Left renal cortex interstitium (tissue), 4 donors: Measurements from ENCODE around the gene RSPO4. TPM values are rescaled to one million over a fixed set of nuclear protein-coding genes. Genes with fewer than 3 reads are reported as not detected.

Source experiments
- DNase-seq, 4 donors: peaks; one replicate each; pipeline ENCODE4 v3.0.0-alpha.2; 2013; ENCODE audit warnings: low read depth in 4 of 4, low spot score in 2 of 4, missing footprints in 1 of 4
- polyA plus RNA-seq, 4 donors: library from polyadenylated mRNA; unstranded; fragments of 120-200 nt; gene quantifications; one replicate each; pipeline ENCODE4 v1.2.1, GENCODE V29; 2013; ENCODE audit not compliant: insufficient read length in 4 of 4

RSPO4 gene
- polyA plus RNA-seq, 4 donors, result 0.93 to 2.6 (median 1.7) TPM

DNA sequence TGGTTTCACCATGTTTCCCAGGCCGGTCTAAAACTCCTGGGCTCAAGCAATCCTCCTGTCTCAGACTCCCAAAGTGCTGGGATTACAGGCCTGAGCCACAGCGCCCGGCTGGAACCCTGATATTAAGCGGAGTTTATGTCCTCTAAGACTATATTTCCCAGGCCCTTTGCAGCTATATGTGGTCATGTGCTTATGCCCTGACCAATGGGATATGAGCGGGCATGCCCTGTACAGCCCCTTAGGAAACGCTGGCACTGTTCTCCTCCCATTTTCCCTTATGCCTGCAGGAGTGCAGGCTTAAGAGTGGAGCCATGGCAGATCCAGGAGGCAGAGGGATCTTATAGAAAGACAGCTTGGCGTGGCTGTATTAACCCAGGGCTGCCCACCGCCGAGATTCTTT lies 29.9 kb downstream of the RSPO4 start:
- DNase-seq, result no peak

DNA sequence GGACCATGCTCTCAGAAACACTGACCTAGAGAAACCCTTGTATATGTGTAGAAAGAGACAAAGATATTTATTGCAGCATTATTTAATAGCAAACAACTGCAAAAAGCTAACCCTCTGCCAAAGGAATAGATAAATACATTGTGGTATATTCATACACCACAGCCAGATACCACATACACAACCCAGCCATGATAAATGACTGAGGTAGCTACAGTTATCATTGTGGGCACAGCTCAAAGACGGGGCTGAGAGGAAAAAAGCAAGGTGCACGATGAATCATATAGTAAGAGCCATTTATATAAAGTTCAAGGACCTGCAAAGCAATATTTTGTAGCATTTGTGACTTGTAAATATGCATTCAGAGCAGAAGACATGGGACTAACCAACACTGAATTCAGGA lies 30.8 kb downstream of the RSPO4 start:
- DNase-seq, result no peak

DNA sequence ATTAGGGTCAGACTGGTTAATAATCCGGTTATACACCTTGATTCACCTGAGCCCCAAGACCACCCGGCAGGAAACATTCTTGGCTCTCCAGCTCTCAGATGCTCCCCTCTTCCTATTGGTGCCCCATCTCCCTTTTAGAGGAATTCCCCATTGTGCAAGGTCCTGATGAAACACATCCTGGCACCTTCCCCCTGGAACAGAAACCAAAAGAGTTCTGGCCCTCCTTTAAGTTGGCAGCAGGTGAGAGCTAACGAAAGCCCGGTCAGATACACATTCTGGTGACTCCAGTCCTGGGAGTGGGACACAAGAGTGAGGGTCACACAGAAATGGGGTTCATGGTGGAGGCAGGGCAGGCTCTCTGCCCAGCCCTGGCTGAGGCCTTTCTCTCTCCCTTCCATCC lies 32.2 kb downstream of the RSPO4 start:
- DNase-seq, result no peak

DNA sequence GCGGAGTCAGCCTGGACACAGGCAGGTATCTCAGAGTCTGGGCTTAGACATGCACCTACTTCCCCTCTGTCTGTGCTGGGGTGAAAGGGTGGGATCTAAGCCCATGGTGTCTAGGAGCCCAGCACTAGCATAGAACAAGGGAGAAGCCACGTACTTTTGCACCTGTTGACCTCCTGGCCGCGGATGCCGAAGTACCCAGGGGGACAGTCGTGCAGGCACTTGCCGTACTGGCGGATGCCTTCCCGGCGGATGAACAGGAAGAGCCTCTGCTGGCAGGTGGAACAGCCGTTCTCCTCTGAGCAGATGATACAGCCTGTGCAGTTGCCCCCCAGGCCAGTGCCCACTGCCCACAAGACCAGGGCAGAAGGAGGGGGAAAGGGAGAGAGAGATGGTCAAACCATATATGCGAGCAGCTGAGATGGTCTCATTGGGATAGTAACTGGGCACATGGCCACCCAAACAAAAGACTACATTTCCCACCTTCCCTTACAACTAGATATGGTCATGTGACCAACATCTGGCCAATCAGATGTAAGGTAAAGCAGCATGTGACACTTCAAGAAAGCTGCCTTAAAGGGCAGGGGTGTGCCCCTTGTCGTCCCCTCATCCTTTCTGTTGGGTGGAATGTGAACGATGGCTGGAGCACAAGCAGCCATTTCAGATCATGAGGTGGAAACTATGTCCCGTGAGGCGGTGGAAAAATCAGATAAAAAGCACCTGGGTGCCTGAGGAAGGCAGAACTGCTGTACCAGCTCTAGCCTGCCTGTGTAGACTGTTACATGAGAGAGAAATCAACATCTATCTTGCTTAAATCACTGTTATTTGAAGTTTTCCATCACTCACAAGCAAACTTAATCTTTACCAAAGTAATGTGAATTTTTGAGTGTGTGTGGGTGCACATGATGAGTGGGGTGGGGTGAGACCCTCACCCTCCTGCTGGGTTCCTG lies 34.0 kb downstream of the RSPO4 start:
- DNase-seq, result no peak

DNA sequence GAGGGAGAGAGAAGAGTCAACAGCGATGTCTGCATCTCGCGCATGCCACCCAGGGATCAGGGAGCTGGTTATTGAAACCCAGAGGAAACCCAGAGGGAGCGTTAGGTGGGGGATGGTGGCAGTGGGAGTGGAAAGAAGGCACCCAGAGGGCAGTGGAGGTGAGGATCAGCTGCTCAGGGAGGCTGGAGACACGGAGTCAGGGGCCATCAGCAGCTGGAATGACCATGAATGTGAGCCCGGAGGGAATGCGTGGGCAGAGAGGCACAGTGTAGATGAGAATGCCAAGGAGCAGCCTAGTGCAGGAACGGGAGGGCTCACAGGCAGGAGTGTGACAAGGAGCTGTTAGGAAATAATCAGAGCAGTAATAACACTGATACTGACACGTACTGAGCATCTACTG lies 36.2 kb downstream of the RSPO4 start:
- peak in 2 of 4 donors; percentile 18 to 23 for DNase-seq

DNA sequence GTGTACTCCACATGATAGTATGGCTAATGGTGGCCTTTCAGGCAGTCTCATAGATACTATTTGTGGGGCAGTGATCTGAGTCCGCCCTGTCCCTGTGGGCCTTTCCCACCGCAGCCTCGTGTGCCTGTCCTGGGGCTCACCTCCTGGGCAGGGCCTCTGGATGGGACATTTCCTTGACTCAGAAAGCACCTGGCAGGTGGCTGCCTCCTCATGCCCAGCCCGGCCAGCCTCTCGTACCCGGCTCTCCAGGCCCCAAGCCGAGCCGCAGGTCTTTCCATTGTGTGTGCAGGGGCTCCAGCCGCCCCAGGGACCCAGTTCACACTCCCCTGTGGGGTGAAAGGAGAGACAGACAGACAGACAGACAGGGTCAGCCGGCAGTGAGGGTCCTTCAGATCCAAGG lies 38.3 kb downstream of the RSPO4 start:
- no peak for DNase-seq

DNA sequence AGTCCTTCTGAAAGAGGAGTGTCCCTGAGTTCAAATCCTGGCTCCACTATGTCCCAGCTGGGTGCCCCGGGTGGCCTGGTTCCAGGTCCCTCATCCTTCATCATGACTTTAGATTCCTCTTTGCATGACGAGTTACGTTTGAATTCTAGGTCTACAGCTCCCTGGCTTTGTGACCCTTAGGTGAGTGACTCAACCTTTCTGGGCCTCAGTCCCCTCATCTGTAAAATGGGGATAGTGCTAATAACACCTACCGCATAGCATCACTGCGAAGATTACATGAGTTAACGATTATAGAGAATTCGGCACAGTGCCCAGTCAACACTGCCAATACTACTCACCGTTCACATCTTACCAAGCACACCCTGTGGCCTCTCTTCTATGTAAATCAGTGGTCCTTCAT lies 39.4 kb downstream of the RSPO4 start:
- no peak for DNase-seq

DNA sequence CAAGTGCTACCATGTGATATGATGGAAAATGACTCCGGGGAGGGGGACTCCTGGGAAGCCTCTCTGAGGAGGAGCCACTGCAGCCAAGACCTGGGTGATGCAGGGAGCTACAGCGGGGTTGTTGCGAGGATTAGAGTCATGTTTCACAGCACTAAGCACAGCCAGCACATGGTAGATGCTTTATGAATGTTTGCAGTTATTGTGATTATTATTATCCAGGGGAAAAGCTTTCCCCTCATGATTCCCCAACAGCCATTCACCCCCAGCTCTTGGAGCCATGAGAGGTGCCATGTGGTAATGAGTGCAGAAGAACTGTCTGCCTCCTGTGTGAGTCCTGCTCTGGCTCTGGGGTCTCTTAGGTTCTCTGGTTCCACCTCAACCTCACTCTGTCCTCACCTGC lies 39.9 kb downstream of the RSPO4 start:
- DNase-seq, result no peak

DNA sequence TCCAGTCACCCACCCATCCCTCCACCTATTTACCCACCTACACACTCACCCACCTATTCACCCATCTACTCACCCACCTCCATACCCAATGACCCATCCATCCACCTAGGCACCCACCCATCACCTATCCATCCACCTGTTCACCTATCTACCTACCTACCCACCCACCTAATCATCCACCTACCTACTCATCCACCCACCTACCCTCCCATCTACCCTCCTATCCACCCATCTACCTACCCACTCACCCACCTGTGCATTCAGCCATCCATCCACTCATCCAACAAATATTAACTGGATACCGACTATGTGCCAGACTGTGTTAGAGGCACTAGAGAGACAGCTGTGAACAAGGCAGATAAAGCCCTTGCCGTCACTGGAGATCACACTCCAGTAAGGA lies 40.3 kb downstream of the RSPO4 start:
- no peak for DNase-seq

DNA sequence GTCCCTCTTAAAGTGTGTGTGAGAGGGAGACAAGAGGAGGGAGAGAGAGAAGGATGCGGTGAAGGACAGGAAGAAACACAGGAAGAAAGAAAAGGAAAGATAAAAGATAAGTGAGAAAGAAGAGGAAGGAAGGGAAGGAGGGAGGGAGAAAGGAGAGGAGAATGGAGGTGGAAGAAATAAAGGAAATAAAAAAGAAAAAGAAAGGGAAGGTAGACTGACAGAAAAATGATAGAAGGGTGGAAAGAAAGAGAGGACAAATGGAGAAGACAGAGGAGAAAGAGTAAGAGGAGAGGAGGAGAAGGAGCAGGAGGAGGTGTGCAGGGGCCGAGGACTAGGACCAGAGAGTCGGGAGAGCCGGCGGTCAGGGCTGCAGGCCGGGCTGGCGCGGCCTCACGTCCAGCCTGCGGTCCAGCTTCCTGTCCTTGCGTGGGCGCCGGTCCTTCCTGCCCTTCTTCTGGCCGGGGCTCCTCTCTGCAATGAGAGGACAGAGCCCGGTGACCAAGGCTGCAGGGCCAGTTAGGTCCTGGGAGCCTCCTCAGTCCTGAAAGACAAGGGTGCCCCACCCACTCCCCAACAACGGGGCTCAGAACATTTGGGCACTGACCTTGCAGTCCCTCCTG lies 42.0 kb downstream of the RSPO4 start:
- no peak for DNase-seq

DNA sequence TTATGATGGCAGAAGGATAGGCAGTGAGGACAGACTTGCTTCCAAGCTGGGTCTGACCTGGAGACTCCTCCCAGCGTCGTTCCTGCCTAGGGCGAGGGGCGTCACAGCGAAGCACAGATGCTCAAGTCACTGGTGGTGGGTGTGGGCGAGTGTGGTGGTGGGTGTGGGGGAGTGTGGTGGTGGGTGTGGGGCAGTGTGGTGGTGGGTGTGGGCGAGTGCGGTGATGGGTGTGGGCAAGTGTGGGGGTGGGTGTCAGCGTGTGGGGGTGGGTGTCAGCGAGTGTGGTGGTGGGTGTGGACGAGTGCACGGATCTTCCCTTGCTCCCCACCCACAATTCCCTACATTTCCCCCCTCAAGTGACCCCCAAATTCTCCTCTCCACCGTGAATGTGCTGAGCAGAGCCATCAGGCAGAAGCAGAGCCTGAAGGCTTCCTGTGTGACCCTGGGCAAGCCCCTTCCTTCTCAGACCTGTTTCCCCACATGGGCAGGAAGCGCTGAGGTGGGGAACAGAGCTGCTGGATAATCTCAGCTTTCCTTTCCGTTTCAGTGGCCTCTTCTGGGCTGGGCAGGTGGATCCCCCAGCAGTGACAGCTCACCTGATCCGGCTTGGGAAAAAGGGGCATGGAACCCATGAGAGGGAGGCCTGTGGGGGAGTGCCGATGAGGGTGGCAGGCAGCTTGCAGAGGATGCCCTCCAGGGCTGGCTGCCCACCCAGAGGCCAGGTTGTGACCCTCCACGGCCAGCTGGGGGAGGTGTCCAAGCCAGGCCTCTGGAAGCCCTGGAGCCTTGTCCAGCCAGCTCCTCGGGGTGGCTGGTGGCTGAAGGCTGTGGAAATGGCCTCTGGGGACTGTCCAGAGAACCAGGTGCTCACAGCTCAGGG lies 42.9 kb downstream of the RSPO4 start:
- no peak for DNase-seq

DNA sequence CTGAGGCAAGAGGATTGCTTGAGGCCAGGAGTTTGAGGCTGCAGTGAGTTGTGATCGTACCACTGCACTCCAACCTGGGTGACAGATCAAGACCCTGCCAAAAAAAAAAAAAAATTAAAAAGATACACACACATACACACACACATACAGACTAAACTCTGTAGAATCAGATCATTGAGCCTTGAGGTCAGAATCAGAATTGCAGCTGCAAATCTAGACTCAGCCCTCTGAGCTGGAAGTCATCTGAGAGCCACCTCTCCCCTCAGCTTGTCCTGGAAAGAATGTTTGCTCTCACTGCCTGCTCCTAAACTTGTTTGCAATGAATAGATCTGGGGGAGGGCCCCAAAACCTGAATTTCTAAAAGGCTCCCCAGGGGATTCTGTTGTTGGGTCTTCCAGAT lies 44.6 kb downstream of the RSPO4 start:
- DNase-seq, result no peak

DNA sequence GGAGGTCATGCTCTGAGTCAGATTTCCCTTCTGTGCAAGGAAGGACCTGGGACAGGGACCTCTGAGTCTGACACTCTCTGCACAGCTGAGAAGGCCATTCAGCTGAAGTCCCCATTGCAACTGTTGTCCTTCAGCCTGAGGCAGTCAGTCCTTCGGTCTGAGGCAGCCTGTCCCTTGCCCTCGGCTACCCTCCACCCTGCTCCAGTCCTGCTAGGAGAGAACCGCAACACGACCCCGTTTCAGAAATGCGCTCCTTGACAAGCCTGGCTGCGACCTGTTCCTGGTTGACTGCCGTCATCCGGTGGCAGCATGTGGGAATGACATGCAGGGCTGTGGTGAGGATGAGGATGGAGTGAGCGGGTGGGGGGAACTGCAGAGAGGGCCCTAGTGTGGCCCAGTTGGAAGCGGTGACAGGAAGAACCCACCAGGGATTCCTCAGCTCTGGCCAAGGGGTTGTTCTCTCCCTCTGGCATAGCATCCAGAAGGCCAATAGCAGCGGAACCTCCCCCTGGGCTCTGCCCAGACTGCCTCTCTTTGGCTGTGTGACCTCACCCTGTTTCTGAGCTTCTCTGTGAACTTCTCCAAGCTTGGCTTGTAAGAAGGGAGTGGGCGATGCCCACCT lies 45.7 kb downstream of the RSPO4 start:
- peak in 3 of 4 donors; percentile 24 to 41 (median 36) for DNase-seq

DNA sequence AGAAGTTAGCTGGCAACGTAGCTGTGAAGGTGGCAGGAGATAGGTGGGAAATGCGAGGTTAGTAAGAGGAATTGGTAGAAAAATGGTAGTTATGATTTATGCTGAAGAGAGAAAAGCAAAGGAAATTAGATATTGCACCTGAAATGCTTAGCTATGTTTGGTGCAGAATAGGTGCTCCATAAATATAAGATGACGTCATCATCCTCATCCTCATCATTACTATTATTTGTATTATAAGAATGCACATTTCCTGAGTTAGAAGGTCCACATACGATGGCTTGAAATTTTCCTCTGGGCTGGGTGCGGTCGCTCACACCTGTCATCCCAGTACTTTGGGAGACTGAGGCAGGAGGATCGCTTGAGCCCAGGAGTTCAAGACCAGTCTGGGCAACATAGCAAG lies 46.5 kb downstream of the RSPO4 start:
- DNase-seq, result no peak

DNA sequence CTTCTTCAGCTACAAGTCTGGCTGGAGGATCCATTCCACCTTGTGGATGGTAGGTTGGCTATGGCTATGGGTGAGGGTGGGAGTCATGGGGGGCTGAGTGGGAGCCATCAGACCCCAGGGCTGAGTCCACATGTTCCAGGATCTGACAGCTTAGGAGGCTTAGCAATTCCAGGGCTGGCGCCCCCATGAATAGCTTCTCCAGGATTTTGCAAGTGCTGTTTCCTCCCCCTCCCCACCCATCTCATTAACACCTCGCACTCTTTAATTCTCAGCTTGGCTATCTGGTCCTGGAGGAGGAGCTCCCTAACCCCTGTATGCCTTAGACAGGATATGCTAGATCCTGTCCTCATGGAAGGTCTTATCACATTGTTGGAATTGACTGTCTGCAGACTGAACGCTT lies 47.0 kb downstream of the RSPO4 start:
- DNase-seq, result no peak

DNA sequence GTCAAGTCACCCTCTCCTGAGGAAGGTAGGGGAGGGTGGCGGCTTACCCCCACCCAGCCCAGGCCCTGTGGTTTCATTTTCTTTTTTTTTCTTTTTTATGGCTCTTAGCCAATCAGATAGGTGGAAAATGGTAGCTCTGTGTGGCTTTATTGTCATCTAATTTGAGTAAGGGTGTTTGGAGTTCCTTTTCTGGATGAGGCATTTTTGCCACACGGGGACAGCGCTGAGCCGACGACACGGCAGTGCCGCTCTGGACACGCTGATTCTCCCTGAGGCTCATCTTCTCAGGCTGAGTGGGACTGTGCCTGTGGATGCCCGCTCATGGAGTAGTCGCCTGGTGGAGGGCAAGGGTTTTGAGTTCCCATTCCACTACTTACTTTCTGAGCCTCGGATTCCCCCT lies 48.4 kb downstream of the RSPO4 start:
- no peak for DNase-seq

DNA sequence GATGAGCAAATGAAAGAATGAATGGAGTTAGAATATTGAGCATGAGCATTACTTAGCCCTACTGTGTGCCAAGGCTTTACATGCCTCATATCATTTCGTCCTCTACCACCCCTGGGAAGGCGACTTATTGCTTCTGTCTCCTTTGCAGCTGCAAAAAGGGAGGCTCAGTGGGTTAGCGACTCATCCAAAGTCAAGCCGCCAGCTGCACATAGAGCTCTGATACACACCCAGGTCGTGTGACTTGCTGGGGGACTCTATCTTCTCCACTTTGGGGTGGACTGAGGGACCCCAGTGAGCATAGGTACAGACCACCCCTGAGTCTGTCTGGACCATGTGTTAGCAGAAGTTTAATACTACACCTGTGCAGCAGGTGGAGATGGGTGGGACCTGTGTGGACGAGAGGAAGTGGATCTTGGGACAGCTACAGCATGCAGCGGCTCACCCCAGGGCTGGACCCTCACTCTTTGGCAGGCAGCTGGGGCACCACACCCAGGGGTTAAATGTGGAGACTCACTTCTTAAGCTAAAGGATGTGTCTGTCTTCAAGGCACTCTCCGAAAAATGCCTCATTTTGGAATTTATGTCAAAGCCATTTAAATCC lies 49.8 kb downstream of the RSPO4 start:
- DNase-seq, result no peak

DNA sequence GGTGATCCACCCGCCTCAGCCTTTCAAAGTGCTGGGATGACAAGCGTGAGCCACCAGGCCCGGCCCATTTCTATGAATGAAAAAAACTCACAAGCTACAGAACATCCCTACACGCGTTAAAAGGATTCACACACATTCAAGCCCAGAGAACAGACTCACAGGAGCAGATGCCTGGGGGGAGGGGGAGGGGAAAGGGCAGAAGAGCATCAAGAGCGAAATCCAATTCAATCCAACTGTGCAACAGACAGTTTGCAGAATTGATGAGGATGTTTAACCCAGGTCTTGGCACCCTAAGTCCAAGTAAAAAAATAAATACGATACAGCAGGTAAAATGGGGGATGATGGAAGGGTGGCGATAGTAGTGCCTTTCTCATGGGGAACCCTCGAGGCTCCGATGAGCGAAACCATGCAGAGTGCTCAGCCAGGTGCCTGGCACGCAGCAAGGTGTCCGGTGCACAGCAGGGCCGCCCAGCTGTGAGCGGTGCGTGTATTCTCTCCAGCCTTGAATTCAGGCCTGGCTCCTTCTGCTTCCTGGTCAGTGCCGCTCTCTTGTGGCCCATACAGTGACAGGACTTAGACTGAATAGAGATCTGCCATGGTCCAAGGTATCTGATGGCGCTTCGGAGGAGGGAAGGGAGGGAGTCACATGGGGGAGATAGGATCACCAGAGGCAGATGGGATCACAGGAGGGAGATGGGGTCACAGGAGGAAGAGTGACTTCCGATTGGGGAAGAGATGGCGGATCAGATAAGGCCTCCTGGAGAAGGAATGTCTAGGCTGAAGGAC lies 50.5 kb downstream of the RSPO4 start:
- no peak for DNase-seq

DNA sequence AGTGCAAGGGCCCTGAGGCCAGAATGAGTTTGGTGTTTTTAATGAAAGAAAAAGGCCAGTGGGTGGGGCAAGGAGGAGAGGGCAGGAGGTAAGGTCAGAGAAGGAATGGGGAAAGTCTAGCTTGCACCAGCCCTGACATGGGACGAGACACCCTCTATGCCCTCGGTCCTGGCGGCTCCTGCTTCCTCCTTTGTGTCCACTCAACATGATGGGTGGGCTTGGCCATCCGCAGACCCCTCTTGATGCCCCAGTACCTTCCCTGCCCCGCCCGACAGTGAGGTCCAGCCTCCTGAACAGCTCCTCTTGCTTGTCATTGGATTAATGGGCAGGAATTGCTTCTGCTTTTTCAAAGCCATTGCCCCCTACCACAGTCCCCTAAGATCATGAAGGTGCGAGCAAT lies 52.4 kb downstream of the RSPO4 start:
- no peak for DNase-seq

DNA sequence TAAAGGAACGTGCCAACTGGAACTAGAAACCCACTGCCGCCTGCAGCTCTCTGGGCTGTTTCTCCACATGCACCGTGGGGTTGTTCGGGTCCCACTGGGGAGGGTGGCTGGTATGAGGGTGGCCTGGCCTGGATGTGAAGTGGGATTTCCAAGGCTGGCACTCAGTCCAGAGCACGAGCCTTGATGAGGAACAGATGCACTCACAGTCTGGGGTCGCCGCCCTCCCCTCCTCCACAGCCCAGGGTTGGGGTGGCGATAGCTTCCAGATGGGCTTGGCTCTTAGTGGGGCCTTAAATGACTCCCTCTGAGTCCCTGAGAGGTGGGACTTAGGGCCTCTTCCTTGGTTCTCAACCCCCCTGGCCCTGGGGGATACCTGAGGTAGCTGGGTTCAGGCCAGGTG lies 55.3 kb downstream of the RSPO4 start:
- no peak for DNase-seq
